ENCODE measurements around the gene EIF2B5.

- no peak for TF ChIP-seq CTCF (IDR thresholded peaks at IDR 0.05; ENCODE audit: low read length)
- TF ChIP-seq EZH2 (IDR thresholded peaks at IDR 0.05; ENCODE audit: borderline replicate concordance, low read length), result no peak
Measured at GRCh38 chr3:184181596-184181995, 46.4 kb downstream of the EIF2B5 start.
